DMS153 (cell line): ENCODE measurements around the gene STXBP1.

Experiments
- DNase-seq: peaks from one replicate; lab custom pipeline; 2025; lab: John Stamatoyannopoulos, UW

Gene STXBP1

DNA sequence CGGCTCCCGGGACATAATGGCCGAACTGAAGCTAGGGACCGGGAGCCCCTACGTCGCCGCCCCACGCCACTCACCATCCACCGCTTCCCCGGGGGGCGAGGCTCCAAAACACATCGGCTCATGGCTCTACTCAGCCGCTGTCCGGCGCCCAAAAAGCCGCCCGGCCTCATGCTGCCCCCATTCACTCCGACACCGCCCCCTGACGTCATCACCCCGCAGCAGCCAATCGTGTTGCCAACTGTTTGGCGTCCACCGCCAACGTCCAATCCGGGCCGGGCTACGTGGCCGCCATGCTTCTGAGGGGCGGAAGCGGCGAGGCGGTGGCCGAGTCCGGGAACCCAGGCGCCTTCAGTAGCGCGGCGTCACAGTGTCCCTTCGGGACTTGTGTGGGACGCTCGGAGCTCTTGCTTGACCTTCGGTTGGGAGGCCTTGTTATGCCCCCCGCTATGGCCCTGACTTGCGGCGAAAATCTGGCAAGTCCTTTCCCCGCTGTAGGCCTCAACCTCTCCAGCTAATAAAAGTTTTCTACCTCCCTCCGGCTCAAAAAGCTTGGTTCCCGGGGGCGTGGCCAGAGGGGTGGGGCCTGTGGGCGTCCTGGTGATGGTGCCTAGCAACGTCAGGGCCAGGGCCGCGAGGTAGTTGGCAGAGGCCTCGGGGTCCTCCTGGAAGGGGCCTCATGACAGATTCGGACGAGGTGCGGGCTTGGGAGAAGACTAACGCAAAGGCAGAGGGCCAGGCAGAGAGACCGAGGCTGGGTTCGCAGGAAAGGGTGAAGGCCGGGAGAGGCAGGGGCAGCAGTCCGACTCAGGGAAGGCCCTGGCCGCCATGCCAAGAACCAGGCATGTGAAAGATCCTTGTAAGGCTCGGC, 103.6 kb downstream of the STXBP1 start, which contains the start of the genes PTRH1 and TTC16:
Gene PTRH1, minus strand, starts transcription at position 194 of the 868 bp plus-strand sequence. Its CDS starts 24 bp downstream, at position 170.
Gene TTC16, plus strand, starts transcription at position 610 of the 868 bp plus-strand sequence. Its CDS starts 67 bp downstream, at position 677.
- DNase-seq: peak; percentile 86

DNA sequence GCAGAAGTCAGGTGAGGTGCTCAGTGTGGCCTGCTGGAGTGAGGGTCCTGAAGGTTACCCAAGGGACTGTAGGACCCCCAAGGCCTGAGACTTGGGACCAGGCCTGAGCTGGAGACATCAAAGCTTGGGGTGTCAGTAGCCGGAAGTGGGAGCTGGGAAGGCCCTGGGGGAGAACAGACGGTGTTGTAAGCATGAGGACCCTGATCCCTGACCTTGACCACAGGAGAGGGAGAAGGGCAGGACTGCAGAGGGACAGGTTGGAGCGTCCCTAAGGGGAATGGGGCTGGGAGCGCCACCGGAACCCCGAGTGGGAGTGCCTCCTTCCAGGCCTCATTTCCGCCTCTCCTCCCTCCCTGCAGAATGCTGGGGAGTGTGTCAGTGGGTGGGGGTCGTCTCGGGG, 104.3 kb downstream of the STXBP1 start:
- DNase-seq: no peak

DNA sequence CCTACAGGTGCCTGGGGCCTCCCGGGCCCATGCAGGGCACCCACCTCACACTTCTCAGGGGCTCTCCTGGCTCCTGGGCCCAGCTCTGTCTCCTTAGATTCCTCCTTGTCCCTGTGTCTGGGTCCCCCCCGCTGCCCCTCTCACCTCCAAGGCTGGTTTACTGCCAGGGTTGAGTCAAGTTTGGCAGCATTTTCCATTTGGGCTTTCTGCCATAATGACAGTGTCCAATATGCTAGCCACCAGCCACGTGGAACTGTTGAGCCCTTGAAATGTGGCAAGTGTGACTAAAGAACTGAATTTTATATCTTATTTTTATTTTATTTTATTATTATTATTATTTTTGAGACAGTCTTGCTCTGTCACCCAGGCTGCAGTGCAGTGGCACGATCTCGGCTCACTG, 105.7 kb downstream of the STXBP1 start:
- no peak for DNase-seq

- no peak for DNase-seq
These were observed 108.2 kb downstream of the STXBP1 start for GRCh38 chr9:127720031-127720864.

DNA sequence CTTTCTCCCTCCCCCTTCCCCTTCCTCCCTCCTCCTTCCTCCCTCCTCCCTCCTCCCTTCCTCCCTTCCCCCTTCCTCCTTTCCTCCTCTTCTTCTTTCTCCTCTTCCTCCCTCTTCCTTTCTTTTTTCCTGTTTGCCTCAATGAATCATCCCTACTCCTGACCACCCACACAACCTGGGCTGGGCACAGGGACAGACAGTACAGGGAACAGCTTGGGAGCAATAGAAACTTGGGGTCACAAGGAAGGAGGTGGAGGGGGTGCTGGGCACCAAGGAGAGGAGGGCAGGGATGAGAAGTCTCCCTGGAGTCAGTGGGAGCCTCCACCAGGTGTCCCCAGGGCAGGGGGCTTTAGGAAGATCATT, 108.8 kb downstream of the STXBP1 start:
- no peak for DNase-seq

- DNase-seq: no peak
These were observed 109.3 kb downstream of the STXBP1 start for GRCh38 chr9:127721391-127721821.

- no peak for DNase-seq
These were observed 110.1 kb downstream of the STXBP1 start for GRCh38 chr9:127722055-127722745.

DNA sequence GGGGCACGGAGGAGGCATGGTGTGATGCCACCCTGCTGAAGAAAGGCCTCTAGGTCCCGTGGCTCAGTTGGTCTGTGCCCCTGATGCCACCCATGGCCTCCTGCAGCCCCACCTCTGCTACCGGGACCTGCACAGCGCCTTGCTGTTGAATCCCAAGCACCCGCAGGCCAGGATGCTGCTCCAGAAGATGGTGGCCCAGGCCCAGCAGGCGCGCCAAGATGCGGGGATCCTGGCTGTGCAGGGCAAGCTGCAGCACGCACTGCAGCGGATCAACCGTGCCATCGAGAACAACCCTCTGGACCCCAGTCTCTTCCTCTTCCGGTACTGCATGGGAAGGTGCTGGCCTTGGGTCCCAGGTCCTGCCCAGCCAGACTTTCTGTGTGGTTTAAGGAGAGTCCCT, 110.9 kb downstream of the STXBP1 start:
- no peak for DNase-seq

DNA sequence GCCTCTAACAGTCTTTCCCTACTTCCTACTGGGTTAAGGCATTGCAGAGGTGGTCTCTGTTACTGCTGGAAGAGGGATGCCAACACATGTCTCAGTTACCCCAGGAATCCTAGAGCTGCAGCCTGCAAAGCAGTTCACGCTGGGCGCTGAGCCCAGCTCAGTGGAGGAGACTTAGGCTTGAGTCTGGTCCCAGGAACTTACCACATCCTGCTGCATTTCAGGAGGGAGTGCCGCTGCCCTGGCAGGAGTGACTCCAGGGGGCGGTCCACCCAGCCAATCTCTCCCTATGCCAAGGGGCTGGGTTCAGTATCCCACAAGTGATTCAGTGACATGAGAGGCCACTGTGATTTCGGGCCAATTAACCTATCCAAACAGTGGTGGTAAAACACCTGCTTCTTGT, 111.4 kb downstream of the STXBP1 start:
- DNase-seq: peak; percentile 28

DNA sequence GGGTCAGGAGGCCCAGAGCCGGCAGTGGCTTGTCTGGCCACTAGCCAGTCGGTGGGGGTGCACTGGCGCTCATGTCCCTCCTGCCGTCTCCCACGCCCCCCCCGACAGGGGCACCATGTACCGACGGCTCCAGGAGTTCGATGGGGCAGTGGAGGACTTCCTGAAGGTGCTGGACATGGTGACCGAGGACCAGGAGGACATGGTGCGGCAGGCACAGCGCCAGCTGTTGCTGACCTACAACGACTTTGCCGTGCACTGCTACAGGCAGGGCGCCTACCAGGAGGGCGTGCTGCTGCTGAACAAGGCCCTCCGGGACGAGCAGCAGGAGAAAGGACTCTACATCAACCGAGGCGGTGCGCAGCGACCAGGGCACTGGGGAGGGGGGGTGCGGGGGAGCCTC, 111.9 kb downstream of the STXBP1 start:
- DNase-seq: peak; percentile 40

- DNase-seq: no peak
These were observed 114.8 kb downstream of the STXBP1 start for GRCh38 chr9:127726871-127727270.

DNA sequence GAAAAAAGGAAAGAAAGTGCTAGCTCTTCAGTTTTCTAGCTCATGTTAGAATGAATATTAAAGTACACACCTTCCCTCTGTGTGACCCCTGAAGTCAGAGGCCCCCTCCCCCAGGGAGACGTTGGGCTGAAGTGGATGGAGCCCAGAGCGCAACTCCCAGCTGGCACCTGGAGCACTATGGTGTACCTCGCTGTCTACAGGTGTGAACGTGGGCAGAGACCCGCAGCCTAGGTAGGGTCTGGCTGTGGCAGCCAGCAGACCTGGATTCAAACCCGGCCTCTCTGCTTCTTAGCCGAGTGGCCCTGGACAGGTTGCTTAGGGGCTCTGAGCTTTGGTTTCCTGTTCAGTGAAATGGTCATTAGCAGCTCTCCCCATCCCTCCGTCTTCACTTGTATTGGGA, 116.7 kb downstream of the STXBP1 start:
- DNase-seq: no peak

GRCh38 chr9:127729522-127730256, 117.6 kb downstream of the STXBP1 start:
- no peak for DNase-seq

- DNase-seq: no peak
These were observed 118.2 kb downstream of the STXBP1 start for GRCh38 chr9:127730262-127730661.

DNA sequence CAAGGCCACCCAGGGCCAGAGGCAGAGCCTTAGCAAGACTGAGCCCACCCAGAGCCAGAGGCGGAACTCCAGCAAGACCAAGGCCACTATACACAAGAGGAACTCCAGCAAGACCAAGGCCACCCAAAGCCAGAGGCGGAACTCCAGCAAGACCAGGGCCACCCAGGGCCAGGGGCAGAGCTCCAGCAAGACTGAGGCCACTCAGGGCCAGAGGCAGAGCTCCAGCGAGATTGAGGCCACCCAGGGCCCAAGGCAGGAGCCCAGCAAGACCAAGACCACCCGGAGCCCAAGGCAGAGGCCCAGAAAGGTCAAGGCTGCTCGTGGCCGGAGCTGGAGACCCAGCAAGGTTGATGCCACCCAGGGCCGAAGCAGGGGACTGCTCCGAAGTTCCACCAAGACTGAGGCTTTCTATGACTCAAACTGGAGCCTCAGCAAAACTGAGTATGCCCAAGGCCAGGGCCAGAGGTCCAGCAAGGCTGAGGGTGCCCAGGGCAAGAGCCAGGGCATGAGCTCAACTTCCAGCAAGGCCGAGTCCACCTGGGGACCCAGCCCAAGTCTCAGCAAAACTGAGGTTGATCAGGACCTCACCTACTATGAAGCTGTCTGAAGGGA, 118.8 kb downstream of the STXBP1 start:
- DNase-seq: no peak

DNA sequence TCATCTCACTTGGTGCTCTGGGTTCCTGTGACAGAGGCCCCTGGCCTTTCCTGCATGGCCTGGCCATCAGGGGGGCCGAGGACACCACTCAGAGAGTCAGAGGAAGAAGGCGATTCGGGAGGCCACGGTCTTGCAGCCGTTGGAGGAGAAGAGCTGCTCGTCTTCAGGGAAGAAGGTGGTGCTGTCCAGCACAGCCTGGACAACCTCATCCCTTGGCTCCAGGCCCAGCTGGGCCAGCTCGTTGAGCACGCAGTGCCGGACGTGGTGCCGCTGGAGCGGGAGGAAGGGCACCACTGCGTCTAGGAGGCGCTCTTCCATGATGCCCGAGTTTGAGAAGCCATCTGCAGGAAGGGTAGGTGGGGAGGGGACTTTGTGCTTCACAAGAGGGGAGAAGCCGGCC, 119.9 kb downstream of the STXBP1 start:
- no peak for DNase-seq

DNA sequence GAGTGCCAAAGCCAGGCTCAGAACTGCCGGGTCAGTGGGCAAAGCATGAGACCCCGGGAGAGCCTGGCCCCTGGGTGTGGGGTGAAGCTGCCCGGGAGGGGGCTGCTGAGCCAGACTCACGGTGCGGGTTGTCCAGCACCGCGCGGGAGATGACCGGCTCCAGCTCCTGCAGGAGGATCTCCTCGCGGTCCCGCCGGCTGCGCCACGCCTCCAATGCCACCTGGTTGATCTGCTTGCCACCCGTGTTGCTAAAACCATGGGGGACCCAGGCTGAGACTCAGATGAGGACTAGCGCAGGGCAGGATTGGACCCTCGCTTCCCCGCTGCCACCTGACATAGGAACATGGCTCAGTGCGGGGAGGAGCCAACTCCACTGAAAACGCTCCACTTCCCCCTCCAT, 120.4 kb downstream of the STXBP1 start:
- no peak for DNase-seq

- no peak for DNase-seq
These were observed 121.5 kb downstream of the STXBP1 start for GRCh38 chr9:127733614-127734013.

DNA sequence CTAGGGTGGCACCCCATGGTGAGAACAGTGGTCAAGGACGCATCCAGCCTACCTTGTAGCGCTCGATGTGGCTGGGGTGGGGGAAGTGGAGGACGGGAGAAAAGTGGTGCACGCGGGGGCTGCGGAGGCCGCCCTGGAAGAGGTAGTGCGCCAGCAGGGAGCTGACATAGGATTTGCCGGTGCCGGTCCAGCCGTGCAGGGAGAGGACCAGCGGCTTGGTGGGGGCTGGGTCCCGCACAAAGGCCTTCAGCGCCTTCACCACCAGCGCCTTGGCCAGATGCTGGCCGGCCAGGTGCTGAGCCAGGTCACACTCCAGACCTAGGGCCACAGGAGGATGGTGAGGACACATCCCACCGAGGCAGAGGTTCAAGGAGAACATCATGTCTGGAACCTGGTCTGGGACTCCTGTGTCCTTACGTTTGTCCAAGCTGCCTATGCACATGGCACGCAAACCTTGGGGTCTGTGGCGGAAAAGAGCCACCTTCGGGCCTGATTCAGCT, 122.2 kb downstream of the STXBP1 start:
- no peak for DNase-seq

DNA sequence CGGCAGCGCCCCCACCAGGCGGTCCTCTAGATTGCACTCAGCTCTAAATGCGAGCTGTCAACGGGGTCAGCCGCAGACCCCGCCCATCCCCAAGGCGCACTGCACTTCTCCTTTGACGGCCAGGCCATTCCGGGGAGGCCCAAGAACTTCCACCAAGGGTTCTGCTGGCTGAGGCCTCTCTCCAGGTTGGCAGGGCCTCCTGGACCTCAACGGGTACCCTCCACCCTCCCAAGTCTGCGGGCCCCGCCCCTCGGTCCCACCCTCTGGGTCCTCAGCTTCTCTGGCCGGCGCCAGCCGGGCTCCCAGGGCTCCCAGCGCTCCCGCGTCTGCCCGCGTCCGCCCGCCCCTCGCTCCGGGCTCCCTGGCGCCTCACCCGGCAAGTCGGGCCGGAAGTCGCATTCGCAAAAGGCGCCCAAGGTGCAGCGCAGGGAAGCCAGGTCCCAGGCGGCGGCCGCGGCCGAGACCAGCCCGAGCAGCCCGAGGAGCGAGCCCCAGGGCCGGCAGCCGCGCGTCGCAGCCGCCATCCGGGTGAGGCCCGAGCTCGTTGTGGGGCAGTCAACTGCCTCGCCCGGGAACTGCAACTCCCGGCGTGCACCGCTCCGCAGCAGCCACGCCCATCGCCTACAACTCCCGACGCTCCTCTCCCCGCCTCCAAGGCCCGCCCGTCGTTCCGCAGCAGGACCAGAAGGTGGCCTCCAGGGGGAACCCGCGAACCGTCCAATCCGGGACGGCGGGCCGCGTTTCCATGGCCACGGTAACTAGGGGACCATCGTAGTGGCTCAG, 122.9 kb downstream of the STXBP1 start, which contains the start of gene TOR2A:
Gene TOR2A, minus strand, starts transcription at position 548 of the 783 bp plus-strand sequence. Its CDS starts 24 bp downstream, at position 524.
- peak; percentile 91 for DNase-seq
